Stimulated activated CD4-positive, alpha-beta T cell treated with anti-CD3 and anti-CD28 coated beads, Interleukin-4, amount 100 ng/mL, for 1 hour (primary cell): ENCODE measurements around the gene PHLPP1.

Source experiments
- DNase-seq: peaks from one replicate; pipeline ENCODE4 v3.0.0-alpha.2; 2020

PHLPP1 gene

DNA sequence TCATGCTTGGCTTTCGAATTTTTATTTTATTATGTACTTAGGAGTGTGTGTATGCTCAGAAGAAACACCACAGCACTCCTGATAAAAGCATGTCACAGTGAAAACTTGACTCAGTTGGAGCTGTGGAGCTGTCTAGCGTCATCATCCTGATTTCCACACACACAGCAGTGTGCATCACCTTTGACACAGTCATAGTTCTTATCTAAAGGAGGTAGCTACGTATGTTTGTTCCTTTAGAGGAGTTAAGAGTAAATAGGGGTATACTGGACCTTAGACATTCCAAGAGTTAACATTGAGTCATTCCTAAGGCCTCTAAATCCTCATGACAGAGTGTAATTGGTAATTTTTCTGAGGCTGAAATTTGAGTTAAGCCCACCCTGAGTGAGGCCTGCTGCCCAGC is 96.9 kb downstream of the PHLPP1 start:
- no peak for DNase-seq

- no peak for DNase-seq
Measured at GRCh38 chr18:62812876-62813275, 97.5 kb downstream of the PHLPP1 start.

- no peak for DNase-seq
Measured at GRCh38 chr18:62814132-62814759, 98.9 kb downstream of the PHLPP1 start.

DNA sequence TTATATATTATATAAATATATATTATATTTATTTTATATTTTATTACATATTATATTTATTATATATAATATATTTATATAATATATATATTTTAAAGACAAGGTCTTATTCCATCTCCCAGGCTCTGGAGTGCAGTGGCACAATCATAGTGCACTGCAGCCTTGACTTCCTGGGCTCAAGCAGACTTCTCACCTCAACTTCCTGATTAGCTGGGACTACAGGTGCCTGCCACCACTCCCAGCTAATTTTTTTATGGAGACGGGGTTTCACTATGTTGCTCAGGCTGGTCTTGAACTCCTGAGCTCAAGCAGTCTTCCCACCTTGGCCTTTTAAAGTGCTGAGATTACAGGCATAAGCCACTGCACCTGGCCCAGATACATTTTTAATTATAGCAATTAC is 110.0 kb downstream of the PHLPP1 start:
- DNase-seq: no peak

- no peak for DNase-seq
Measured at GRCh38 chr18:62827397-62827796, 112.1 kb downstream of the PHLPP1 start.

- DNase-seq: no peak
Measured at GRCh38 chr18:62828091-62828640, 112.8 kb downstream of the PHLPP1 start.

- DNase-seq: no peak
Measured at GRCh38 chr18:62828852-62829251, 113.5 kb downstream of the PHLPP1 start.

GRCh38 chr18:62829936-62830335 is 114.6 kb downstream of the PHLPP1 start:
- DNase-seq: no peak

DNA sequence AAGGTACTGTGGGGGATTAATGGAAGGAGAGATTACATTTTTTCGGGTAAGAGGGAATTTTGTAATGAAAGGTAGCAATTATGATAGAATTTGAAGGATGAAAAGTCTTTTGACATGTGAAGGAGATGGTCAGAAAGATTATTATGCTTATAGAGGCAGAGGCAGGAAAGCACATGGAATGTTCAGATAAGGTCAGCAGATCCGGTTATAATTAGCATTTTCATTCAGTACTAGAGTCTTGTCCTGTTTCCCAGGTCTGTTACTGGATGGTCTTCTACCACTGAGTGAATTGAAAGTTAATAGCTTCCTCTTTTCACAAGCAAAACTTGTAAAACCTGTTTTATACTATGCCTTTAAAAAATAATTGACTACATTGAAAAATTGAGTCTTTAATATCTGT is 116.9 kb downstream of the PHLPP1 start:
- no peak for DNase-seq

DNA sequence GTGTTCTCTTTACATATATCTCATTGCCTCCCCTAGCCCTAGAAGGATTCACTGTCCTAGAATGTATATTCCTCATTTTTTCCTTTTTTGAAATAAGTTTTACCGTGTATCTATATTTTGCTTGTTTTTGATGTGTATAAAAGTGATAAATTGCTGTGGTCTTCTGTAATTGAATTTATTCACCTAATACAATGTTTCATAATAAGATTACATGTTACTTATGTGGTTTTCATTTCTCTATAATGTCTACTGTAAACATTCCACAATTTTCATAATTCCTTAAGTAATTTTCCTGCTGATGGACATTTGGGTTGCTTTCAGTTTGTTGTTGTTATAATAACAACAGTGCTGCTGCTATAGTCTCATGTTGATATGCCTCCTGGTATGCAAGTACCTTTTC is 118.2 kb downstream of the PHLPP1 start:
- no peak for DNase-seq

DNA sequence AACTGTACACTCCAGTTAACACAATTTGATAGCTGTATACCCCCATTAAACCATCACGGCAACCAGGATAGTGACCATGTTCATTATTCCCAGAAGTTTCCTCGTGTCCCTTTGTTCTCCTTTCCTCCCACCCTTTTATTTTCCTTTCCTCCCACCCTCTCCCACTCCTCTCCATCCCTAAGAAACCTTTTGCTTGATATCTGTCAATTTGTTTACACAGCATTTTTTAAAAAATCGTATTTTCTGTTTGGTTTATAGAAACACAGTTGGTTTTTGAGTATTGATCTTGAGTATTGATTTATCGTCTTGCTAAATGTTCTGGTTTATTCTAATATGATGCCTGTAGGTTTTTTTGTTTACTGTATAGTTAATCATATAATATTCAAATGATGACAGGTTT is 119.4 kb downstream of the PHLPP1 start:
- DNase-seq: no peak

- DNase-seq: no peak
Measured at GRCh38 chr18:62837011-62837410, 121.7 kb downstream of the PHLPP1 start.

GRCh38 chr18:62838475-62839098 is 123.2 kb downstream of the PHLPP1 start:
- no peak for DNase-seq

- DNase-seq: no peak
Measured at GRCh38 chr18:62839874-62840713, 124.8 kb downstream of the PHLPP1 start.

DNA sequence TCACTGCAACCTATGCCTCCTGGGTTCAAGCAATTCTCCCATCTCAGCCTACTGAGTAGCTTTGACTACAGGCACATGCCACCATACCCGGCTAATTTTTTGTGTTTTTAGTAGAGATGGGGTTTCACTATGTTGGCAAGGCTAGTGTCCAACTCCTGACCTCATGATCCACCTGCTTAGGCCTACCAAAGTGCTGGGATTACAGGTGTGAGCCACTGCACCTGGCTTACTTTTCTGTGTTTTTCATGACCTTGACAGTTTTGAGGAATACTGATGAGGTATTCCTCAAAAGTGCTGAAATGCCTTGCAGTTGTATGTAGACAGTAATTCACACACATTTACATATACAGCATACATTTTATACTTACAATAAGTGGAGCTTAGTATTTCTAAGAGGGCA is 126.1 kb downstream of the PHLPP1 start:
- DNase-seq: no peak

DNA sequence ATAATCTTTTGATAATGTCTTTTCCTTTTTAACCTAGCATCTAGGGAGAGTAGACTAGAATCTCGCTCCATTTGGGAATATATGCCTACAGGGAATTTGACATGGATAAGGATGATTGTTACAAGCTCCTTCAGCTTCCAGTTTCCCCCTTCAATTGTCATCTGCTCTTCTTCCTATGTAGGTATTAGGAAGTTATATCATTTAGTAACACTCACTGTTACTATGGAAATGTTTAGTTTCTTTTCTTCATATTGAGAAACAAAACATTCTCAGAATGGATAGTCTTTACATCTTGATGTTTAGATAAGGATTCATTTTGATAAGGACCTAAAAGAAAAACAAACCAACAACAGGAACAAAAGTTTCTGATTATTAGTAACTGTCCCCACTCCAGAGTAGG is 127.6 kb downstream of the PHLPP1 start:
- no peak for DNase-seq

GRCh38 chr18:62844850-62845643 is 129.7 kb downstream of the PHLPP1 start:
- DNase-seq: no peak

DNA sequence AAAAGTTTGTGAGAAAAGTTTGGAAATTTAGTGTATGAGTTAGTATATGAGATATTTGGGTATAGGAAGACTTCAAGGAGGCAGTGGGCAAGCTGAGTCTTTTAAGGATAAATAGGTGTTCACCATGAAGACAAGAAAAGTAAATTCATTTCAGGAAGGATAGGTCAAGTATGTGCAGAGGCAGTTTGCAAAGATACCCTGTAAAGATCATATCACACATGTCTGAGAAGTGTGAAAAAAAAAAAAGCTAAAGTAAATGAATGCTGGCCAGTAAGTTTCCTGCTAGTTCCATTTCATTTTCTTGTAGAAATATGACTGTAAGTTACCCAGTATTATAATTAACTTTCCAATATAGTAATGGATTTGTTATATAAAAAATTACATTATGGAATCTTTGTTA is 131.0 kb downstream of the PHLPP1 start:
- DNase-seq: no peak

GRCh38 chr18:62847081-62847480 is 131.7 kb downstream of the PHLPP1 start:
- no peak for DNase-seq

DNA sequence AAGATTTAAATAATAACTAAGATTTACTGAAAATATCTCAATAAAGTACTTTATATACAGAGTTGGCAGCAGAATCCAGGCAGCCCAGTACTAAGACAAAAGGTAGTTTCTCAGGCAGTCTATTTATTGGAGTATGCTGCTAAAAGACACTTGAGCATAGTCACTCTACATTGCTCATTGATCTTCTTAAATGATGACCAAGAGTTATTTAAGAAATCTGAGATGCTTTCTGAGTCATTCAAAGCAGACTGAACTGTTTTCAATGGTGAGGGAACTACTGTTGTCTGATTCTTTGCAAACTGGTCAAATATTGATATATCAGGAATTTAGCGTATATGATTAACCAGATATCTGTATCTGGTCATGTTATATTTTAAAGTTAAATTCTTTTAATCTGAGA is 133.6 kb downstream of the PHLPP1 start:
- DNase-seq: no peak

DNA sequence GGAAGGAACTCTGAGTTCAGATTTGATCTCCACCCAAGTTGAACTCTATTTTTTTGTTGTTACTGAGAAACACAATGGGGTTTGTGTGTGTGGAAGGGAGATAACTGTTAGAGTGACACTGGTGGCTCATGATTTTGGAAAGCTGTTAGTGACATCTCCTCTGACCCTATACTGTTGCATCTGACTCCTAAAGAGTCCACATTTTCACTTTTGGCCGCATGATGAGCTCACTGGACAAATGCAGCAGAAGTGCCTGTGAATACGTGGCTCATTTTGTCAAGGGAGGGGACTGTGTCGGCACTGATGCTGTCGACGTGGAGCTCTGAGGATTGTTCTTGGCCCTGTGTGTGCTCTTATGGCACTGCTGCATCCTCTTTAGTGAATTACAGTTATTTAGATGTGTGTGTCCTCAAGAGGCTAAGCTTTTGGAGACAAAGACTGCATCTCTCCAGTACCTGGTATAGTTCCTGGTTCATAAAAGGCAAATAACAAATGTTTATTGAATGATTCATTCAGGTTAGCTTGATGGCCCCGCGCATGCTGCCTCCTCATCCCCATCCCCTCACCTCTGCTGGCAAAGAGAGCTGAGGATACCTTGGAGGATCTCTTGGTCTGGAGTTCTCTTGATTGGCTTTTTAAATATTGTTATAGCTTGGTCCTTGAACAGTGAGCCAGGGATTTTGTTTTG is 135.4 kb downstream of the PHLPP1 start:
- no peak for DNase-seq

GRCh38 chr18:62852851-62853250 is 137.5 kb downstream of the PHLPP1 start:
- DNase-seq: no peak
